ENCODE results near the gene EDDM3A.

Gene EDDM3A

GRCh38 chr14:20787025-20787424 lies 41.3 kb downstream of the EDDM3A start:
- Histone ChIP-seq H3K4me1 (ENCODE audit: low read depth, poor library complexity, severe bottlenecking) (no peaks in the 10 kb centered on the region), H3K27me3 (ENCODE audit: insufficient read depth, low read depth) (no peaks in the 10 kb centered on the region), H3K4me3 (IDR thresholded peaks at IDR 0.05; ENCODE audit: insufficient read depth, low read depth, low read length) (no peak overlapping the region), H3K36me3 (ENCODE audit: insufficient read depth) (no peaks in the 10 kb centered on the region), H2AFZ (ENCODE audit: low read depth) (no peak overlapping the region), H3K9ac (no peak overlapping the region), H3K4me2 (no peak overlapping the region), H3K79me2 (ENCODE audit: insufficient read depth, low read depth) (no peaks in the 10 kb centered on the region), H4K20me1 (ENCODE audit: insufficient read depth) (no peaks in the 10 kb centered on the region), H3K27ac (no peak overlapping the region)
- TF ChIP-seq CTCF (conservative IDR thresholded peaks at IDR 0.05; ENCODE audit: low read depth, low read length) = no peak

- no peak overlapping the region for H3K9ac ChIP-seq
Measured at GRCh38 chr14:20789230-20789813, 43.6 kb downstream of the EDDM3A start.

GRCh38 chr14:20790464-20791116 lies 44.9 kb downstream of the EDDM3A start:
- Histone ChIP-seq H3K4me3 (IDR thresholded peaks at IDR 0.05; ENCODE audit: insufficient read depth, low read depth, low read length) (no peak overlapping the region), H2AFZ (ENCODE audit: low read depth) (no peak overlapping the region), H3K4me1 (ENCODE audit: low read depth, poor library complexity, severe bottlenecking) (no peaks in the 10 kb centered on the region), H3K27me3 (ENCODE audit: insufficient read depth, low read depth) (no peaks in the 10 kb centered on the region), H3K27ac (no peak overlapping the region), H3K4me2 (no peak overlapping the region), H3K9ac (no peak overlapping the region), H3K36me3 (ENCODE audit: insufficient read depth) (no peaks in the 10 kb centered on the region), H4K20me1 (ENCODE audit: insufficient read depth) (no peaks in the 10 kb centered on the region), H3K79me2 (ENCODE audit: insufficient read depth, low read depth) (no peaks in the 10 kb centered on the region)
- TF ChIP-seq CTCF (conservative IDR thresholded peaks at IDR 0.05; ENCODE audit: low read depth, low read length) = no peak

More at GRCh38 chr14:20789230-20789813, 43.6 kb downstream of the EDDM3A start:
- no peak for TF ChIP-seq CTCF (conservative IDR thresholded peaks at IDR 0.05; ENCODE audit: low read depth, low read length)
- H3K4me1 ChIP-seq (ENCODE audit: low read depth, poor library complexity, severe bottlenecking) = no peaks in the 10 kb centered on the region
- no peak overlapping the region for H3K4me3 ChIP-seq (IDR thresholded peaks at IDR 0.05; ENCODE audit: insufficient read depth, low read depth, low read length)
- no peak overlapping the region for H3K4me2 ChIP-seq
- no peaks in the 10 kb centered on the region for H3K36me3 ChIP-seq (ENCODE audit: insufficient read depth)
- H2AFZ ChIP-seq (ENCODE audit: low read depth) = no peak overlapping the region
- H3K27me3 ChIP-seq (ENCODE audit: insufficient read depth, low read depth) = no peaks in the 10 kb centered on the region
- no peak overlapping the region for H3K27ac ChIP-seq
- no peaks in the 10 kb centered on the region for H4K20me1 ChIP-seq (ENCODE audit: insufficient read depth)
- H3K79me2 ChIP-seq (ENCODE audit: insufficient read depth, low read depth) = no peaks in the 10 kb centered on the region

GRCh38 chr14:20791187-20791586 lies 45.5 kb downstream of the EDDM3A start:
- no peak for TF ChIP-seq CTCF (conservative IDR thresholded peaks at IDR 0.05; ENCODE audit: low read depth, low read length)
- Histone ChIP-seq H3K4me3 (IDR thresholded peaks at IDR 0.05; ENCODE audit: insufficient read depth, low read depth, low read length) (no peak overlapping the region), H3K27me3 (ENCODE audit: insufficient read depth, low read depth) (no peaks in the 10 kb centered on the region), H3K36me3 (ENCODE audit: insufficient read depth) (no peaks in the 10 kb centered on the region), H3K79me2 (ENCODE audit: insufficient read depth, low read depth) (no peaks in the 10 kb centered on the region), H3K4me1 (ENCODE audit: low read depth, poor library complexity, severe bottlenecking) (no peaks in the 10 kb centered on the region), H4K20me1 (ENCODE audit: insufficient read depth) (no peaks in the 10 kb centered on the region), H3K4me2 (no peak overlapping the region), H3K27ac (no peak overlapping the region), H2AFZ (ENCODE audit: low read depth) (no peak overlapping the region), H3K9ac (no peak overlapping the region)

Data from KMS-11 (cell line).